ENCODE data around the gene THOC6.

The THOC6 gene

DNA sequence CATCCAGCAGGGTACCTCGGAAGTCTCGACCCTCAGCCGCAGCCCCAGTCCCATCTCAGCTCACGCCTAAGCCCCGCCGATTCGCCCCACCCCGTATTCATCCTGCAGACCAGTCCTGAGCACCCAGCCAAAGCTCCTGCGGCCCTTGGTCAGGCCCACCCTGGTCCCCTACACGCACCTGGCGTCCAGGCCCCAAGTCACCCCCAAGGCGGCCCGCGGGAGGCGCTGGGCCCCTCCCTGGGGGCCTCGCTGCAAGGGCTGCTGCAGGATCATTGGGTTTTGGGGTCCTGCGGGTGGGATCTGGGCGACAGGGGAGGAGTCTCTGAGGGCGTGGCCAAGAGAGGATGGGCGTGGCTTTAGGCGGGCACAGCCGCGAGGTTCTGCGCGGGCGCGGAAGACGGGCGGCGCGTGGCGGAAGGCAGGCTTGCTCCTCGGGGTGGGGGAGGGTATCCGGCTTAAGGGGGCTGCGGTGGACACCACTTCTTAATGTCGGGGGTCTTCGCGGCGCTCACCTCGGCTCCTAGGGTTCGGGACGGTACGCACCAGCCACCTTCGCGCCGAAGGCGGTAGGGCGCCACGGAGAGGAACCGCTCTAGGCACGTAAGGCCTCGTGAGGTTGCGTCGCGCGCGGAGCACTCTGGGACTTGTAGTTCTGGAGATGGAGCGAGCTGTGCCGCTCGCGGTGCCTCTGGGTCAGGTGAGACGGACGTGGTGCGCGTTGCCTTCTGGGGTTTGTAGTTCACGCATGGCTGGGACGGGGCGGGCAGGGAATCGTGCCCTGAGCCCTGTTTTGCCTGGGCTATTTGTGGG is at the start of gene THOC6, which contains the start of gene HCFC1R1:
THOC6 (plus strand) TSS at position 367 of the 810 bp plus-strand sequence; CDS start at position 659, 292 bp downstream.
HCFC1R1 (minus strand) TSS at position 274 of the 810 bp plus-strand sequence; CDS start at position 273, 1 bp downstream.
- peak; percentile 98 for DNase-seq (ENCODE audit: low read depth)

DNA sequence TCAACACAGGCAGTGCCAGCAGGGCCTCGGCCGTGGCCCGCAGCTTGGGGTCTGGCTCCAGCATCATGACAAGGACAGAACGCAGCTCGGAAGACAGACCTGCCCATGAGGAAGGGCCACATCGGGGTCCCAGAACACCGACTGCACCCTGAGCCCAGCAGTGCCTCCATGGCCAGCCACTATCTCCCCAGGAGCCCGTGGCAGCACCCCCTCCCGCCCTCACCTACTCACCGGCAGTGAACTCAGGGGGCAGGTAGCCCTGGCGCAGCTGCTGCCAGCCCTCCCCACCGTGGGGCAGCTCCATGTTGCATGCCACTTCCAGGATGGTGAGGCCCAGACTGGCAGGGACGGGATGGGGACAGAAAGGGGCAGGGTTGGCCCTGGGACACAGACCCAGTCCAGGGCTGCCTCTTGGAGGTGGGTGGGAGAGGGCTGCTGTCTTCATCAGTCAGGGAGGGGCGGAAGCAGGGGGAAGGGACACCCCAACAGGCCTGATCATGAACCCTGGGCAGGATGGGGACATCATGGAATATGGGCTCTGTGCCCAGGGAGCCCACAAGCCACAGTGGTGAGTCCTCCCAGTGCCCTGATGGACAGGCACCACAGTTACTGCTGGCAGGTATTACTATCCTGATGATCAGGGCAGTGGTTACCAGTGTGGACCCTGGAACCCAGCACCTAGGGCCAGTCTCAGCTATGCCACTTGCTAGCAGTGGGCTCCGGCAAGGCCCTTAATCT is 49.3 kb upstream of the THOC6 start:
- no peak for DNase-seq (ENCODE audit: low read depth)

DNA sequence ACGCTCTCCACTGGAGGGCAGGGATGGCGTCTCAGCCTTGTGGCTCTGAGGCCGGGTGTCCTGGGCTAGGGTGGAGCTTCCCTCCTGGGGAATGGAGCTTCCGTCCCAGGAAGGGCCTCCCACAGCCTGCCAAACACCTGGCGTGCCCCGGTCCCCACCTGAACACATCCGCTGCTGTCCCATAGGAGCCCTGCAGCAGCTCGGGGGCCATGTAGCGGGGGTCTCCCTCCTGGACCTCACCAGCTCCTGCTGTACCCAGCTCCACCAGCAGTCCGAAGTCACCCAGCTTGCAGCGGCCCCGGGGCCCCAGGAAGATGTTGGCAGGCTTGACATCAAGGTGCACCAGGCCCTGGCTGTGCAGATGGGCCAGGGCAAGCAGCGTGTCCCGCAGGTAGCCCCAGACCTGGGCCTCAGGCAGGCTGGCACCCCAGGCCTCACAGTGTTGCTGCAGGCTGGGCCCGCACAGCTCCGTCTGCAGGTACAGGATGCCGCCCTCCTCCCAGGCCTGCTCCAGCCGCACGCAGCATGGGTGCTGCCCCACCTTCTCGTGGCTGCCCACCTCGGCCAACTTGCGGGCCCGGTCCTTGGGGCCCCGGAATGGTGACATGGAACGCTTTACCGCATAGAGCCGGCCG is 48.6 kb upstream of the THOC6 start:
- DNase-seq (ENCODE audit: low read depth): no peak

DNA sequence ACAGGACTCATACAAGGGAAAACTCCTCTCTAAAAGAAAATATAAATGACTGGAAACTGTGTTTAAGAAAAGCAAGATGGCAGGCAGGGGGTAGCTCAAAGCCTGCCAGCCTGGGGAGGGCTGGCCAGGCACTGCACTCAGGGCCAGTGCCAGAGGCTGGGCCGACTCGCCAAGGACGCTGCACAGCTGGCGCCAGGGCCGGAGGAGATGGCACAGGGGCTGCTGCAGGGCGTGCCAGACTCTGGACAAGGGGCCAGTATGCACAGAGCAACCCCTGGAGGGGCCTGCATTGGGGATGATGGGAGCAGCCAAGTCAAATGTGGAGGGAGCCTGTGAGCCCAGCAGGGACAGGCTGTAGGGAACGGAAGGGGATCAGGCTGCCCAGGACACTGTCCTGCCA is 47.6 kb upstream of the THOC6 start:
- no peak for DNase-seq (ENCODE audit: low read depth)

DNA sequence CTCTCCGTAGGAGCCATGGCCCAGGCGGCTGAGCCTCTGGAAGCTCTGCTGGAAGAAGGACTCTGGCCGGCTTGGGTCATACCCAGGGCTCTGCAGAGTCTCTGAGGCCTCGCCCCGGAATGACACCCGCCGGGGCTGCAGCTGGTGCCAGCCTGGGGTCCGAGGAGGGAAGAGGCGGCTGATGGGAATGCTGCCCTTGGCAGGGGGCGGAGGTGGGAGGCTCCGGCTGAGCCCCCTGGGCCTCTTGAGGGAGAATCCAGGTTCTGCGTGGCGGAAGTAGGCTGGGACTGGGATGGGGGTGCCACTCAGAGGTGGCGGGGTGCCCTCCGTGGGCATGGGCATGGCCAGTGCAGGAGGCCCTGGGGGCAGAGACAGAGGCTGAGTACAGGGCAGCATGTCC is 47.2 kb upstream of the THOC6 start:
- DNase-seq (ENCODE audit: low read depth): no peak

DNA sequence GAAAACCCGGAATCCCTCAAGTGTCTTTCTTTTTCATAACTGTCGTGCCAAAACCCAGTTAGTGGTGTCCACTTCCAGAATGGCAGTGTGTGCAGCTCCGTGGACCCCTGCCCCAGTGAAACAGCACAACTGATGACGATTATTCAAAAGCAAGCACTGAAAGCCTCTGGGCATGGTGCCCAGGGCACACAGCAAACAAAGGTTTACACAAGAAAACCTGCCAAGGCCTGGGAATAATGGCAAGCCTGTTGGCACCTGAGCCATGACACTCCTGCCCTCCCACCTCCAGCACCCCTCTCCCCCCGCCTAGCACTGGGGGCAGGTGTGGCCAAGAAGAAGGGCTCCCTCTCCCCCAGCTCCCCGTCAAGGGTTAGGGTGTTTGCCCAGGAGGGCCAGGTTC is 46.4 kb upstream of the THOC6 start:
- no peak for DNase-seq (ENCODE audit: low read depth)

DNA sequence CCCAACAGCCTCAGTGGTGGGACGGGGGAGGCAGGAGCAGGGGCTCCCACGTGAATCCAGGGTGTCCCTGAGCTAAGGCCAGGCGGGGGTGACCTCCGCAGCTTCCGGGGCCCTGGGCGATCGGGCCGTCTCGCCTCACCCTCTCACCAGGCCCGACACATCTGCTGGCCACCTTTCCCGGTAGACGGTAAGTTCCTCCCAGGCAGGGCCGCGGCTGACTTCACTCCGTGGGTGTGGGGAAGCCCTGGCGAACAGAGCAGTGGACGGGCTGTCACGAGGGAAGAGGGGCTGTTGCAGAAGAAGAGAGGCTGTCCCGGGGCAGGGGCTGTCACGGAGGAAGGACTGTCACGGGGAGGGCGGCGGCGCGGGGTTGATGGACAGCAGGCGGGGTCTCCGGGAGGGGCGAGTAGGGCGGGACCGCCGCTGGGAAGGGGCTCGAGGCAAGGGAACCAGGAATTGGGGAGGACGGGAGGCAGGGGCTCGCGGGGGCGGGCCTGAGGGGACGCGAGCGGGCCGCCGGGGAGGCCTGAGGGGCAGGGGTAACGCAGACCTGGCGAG is 44.1 kb upstream of the THOC6 start:
- peak; percentile 47 for DNase-seq (ENCODE audit: low read depth)

DNA sequence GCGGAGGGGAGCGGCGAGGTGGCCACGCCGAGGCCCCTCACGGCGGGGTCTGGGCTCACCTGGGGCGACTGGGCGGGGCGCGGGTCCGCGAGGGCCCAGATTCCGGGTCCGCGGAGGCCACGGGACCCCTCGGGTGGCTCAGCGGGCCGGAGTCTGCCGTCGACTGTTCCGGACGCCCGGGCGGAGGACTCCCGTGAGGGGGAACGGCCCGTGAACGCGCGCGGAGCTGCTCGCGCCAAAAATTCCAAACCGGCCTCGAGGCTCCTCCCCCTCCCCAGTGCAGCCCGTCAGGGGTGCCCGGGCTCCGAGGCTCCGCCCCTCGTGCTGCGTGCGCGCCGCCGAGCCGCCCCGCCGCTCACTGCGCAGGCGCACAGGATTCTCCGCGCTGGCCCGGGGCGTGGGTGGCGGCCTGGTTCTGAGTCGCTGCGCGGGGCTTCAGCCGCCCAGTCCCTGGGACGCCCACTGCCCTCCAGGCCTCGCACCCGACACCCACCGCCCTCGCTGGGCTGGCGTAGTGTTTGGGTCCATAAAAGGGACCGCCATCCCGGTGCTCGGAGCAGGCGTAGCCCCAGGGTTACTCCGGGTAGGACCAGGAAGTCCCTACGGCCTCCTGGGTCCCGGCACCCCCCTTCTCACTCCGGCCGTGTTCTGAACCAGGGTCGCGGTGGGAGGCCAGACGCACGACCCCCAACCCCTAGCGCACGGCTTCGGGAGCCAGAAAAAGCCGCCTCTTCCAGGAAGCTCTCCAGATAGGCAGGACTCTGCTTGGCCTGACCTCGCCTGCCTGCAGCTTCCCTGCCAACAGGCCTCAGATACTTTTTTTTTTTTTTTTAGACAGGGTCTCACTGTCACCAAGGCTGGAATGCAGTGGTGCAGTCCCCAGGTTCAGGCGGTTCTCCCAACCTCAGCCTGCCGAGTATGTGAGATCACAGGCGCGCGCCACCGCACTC is 43.3 kb upstream of the THOC6 start, which contains the start of gene PKMYT1:
PKMYT1 (minus strand) TSS at position 220 of the 950 bp plus-strand sequence. CDS start 789 bp downstream, outside the sequence.
- peak; percentile 88 for DNase-seq (ENCODE audit: low read depth)

DNA sequence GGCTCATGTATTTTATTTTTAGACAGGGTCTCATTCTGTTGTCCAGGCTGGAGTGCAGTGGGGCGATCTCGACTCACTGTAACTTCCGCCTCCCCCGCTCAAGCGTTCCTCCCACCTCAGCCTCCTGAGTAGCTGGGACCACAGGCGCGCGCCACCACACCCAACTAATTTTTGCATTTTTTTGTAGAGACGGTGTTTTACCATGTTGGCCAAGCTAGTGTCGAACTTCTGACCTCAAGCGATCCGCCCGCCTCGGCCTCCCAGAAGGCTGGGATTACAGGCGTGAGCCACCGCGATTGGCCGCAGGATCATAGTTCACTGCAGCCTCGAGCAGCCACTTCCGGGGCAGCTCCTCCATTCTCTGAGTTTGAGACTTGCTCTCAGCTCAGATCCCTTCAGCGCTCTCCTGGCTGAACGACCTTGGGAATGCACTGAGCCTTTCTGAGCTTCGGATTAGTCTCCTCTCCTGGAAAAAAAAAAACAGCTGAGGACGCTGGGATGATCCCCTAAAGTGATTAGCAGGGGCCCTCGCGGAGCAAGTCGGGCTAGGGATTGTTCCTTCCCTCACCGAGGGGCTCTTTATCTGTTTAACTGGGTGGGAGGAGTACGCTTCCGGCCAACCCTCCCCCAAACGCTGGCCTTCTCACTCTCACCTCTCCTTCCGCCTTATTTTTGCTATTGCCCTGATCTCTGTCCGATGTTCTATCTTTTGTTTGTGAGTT is 42.5 kb upstream of the THOC6 start:
- DNase-seq (ENCODE audit: low read depth): no peak

DNA sequence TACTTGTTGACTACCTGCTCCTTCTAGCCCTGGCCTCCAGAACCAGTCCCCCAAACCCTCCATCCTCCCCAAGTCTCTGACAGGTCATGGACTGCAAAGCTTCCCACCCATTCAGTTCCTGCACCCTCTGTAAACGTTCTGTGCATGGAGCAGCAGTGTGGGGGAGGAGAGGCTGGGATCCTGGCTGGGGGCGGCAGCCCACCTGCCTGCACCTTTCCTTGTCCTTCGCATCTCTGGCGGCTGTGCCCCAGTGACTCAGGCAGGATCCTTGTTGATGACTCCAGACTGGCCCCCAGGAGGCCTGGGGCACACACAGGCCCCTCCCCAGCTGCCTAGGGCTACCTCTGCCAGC is 42.0 kb upstream of the THOC6 start:
- DNase-seq (ENCODE audit: low read depth): no peak

DNA sequence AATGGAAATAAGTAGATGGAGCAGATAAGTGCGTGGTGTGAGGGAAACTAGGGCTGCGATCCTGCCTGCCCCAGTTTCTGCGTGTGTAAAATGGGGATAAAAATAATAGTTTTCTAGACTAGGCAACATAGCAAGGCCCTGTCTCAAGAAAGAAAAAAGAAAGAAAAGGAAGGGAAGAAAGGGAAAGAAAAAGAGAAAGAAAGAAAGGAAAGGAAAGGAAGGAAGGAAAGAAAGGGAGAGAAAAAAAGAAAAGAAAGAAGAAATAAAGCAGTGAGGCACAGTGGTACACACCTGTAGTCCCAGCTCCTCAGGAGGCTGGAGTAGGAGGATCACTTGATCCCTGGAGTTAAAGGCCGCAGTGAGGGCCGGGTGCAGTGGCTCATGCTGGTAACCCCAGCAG is 41.4 kb upstream of the THOC6 start:
- no peak for DNase-seq (ENCODE audit: low read depth)

DNA sequence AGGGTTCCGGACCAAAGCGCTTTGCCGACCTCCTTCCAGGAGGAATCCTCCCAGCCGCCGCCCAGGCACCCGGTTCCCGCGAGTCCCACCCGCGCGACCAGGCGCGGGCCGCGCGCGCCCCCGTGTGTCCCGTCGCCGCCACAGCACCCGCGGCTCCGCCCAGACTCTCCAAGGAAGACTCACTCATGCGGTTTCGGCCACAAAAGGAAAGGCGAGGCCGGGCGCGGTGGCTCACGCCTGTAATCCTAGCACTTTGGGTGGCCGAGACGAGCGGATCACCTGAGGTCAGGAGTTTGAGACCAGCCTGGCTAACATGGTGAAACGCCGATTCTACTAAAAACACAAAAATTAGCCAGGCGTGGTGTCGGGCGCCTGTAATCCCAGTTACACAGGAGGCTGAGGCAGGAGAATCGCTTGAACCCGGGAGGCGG is 40.1 kb upstream of the THOC6 start:
- peak; percentile 87 for DNase-seq (ENCODE audit: low read depth)

DNA sequence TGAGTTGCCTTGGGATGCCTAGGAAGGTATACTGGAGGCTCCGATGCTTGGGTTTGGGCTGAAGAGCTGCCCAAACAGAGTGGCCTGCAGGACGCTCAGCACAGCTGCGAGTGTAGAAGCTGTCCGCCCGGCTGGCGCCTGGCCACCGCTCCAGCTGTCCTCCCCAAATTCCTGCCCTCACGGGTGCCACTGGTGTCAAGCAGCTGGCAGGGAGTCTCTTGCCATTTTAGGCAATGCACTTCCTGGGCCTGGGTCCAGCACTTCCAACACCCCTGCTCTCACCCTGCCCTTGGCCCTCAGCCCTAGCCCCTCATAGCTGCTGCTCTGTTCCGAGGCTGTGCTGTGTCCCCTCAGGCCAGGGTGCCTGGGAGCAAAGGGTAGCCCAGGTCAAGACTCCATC is 38.4 kb upstream of the THOC6 start:
- DNase-seq (ENCODE audit: low read depth): no peak

DNA sequence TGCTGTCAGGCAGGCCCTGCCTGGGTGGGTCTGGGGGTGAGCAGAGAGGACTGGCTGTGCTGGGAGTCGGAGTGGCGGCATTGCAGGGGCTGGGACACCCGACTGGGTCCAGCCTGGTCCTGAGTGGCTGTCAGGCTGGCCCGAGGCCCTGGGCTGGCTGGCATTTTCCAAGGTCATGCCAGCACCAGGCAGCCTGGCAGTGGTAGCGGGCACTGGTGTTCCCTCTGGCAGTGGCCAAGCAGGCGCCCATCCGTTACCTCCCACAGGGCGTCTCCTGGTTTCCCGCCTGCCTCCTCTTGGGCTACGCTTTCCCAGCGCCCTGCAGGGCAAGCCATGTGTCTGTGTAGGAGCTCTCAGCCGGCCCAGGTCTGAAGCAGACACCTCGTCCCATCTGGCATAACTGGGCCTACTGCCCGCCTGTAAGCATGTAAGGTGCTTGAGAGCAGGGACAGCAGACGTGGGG is 37.9 kb upstream of the THOC6 start:
- DNase-seq (ENCODE audit: low read depth): no peak

DNA sequence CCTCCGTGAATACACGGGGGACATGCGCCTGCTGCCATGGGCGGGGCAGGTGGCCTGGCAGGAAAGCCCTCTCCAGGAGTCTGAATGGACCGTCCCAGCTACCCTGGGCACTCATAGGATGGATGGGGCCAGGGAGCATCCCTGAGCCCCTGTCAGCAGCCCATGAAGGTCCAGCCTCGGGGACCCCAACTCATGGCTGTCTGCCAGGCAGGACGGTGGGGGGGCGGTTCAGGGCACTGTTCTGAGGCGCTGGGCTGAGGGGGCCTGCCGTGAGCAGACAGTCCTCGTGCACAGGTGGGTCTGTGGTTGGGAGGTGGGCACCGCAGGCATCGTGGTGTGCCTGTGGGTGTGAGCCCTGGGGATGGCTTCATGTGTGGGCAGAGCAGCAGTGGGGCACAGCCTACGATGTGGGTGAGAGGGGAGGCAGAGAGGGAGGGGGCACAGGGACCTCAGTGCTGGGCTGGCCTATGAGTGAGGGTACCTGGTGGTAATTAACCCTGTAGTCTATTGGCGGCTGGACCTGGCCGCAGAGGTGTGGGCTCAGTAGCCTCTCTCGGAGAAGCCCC is 37.1 kb upstream of the THOC6 start:
- no peak for DNase-seq (ENCODE audit: low read depth)

DNA sequence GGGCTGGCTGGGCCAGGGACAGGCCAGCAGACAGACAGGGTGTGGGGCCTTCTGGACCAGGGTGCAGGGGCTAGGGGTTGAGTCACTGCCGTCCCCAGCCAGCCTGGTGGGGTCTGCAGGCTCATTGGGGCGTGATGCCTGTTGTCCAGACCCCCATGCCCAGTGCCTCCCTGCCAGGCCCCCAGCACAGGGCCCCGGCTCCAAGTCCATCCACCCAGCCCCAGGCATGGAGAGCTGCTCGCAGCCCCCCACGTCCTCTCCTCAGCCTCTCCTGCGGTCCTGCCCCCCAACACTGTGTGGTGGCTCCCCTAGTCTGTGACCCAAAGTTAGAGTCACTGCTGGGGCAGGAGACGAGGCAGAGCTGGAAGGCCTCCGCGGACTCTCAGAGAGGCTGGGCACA is 36.5 kb upstream of the THOC6 start:
- DNase-seq (ENCODE audit: low read depth): no peak

DNA sequence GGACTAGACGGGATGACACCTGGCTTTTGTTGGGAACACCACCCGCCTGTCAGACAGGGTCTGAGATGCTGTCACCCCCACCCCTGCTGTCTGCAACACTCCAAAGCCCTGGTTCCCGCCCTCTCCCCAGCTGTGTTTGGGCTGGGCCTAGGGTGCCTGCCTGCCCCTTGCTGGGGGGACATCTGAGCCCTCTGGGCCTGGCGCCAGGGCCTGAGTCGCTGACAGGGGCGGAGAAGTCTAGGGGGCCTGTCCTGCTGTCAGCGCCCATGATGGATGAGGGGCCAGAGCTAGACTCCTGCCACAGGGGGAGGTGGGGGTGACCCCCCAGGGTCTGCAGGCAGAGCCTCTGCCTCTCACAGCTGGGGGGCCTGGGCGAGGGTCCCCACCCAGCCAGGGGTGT is 36.0 kb upstream of the THOC6 start:
- no peak for DNase-seq (ENCODE audit: low read depth)

DNA sequence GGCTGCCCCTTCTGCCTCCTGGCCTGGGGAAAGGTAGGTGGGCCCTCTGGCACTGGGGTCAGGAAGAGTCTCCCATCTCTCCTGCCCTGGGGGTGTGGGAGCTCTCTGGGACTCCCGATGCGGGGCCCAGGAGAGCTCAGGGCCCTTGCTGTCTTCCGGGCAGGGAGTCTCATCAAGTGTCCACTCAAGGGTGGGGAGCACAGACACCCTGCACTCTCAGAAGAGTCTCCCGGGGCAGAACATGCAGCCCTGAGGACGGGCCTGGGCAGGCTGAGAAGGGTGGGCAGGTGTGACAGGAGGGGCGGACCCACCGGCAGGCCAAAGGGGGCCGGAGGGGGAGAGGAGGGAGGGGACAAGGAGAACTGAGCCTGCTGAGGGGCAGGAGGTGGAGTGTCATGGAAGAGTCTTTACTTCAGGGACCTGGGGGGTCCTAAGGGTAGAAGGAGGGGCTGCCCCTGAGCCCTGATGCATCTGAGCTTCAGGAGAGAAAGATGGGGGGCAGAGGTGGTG is 35.2 kb upstream of the THOC6 start:
- no peak for DNase-seq (ENCODE audit: low read depth)

DNA sequence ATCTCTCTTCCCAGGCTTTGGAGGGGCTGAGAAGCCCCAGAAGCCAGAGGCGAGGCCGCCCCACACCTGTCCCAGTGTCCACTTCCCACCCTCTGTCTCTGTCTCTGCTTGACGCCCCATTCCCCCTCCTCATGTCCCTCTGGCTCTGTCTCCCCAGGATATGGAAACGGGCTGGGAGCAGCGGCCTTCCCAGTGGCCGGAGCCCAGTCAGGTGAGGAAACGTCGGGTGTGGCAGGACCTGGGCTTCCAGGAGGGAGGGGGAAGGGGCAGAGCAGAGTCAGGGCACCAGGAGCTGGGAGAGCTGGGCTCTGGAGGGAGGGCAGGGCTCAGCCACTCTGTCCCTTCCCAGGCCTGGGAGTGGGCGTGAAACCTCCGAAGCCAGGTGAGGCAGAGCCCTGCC is 32.9 kb upstream of the THOC6 start:
- no peak for DNase-seq (ENCODE audit: low read depth)
